ENCODE measurements around the gene STX16.
"Not testable (repeated sequence)": the region's sequence is repeated elsewhere in the genome, so short reads cannot be mapped to it uniquely, and the experiment has no call there.

The STX16 gene

DNA sequence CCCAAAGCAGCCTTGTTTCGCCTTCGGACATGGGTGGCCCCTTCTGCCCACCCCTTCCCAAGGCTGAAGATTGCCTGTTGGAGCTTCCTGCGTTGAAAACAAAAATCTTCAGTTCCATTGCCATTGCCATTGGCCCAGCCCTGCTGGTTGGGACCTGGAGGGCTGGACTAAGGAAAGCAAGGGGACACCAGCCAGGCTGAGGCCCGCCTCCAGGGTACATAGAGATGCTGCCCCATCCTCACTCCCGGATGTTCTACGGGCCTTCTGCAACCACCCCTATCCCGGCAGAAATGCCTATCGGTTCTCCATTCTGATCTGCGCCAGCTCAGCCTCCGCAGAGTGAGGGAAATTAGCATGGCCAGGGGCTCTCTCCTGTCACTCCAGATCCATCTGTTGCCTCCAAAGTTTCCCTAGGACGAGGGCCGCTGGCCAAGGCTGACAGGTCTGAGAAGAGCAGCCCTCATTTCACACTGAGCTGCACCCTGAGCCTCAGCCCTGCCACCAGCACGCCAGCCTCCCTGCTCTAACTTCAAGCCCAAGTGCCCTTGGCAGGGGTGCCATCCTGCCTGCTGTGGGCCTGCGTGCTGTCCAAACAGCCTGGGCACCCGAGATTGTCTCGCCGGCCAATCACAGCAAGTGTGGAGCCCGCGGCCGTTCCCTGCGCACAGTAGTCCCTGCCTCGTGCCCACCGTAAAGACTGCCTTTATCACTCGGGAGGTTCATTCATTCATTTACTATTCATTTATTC lies 13.4 kb upstream of the STX16 start:
- DNase-seq: no peak

- no peak for DNase-seq
These were observed 12.5 kb upstream of the STX16 start for GRCh38 chr20:58638467-58639181.

GRCh38 chr20:58639182-58640146 lies 11.6 kb upstream of the STX16 start:
- no peak for DNase-seq

- DNase-seq: no peak
These were observed 10.6 kb upstream of the STX16 start for GRCh38 chr20:58640446-58640845.

DNA sequence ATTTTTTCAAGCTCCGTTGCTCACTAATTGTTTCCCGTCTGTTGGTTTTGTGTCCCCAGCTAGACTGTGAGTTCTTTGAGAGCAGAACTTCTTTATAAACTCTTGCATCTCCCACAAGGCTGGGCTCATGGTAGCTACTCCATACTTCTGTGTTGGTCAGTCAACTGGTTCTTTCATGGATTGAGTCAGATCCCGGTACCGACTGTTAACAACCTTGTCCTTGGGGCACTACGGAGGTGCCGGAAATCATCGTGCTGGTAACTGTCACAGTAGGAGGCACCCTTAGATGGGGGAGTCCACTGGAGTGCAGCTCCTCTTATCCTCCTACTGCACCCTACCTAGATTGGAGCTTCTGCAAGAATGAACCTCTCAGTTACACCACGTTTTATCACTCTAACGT lies 8.6 kb upstream of the STX16 start:
- DNase-seq: no peak

DNA sequence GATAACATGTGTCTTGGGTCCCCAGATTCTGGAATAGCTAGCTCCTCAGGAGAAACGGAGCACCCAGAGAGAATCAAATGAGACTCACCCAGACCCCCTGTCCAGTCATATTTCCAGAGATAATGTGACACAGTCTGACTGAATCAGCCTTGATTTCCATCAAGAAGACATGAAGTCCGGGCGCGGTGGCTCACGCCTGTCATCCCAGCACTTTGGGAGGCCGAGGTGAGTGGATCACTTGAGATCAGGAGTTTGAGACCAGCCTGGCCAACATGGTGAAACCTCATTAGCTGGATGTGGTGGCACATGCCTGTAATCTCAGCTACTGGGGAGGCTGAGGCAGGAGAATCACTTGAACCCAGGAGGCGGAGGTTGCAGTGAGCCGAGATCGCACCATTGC lies 8.2 kb upstream of the STX16 start:
- not testable (repeated sequence) for DNase-seq

DNA sequence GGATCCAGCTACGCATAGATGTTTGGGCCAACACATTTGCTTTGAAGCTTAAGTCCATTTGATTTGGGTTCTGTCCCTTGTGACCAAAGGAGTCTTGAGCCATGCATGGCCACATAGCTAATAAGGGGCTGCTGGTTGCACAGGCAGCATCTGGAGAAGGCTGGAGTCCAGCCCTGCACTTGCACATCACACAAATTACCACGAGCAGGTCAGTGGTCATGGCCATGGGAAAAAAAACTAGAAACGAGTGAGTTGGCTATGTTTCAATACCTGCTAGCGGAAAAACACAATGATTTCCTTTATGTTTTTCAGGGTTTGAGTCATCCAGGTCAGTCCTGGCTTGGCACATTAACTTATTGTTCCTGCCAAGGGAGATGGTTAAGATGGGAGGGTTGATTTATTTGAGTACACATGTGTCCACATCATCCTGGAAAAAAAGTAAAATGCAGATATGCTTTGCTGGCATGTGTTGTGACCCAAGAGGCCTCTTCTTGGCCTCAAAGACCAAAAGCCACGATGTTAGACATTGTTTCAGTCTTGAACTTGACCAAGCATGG lies 5.6 kb upstream of the STX16 start:
- no peak for DNase-seq

GRCh38 chr20:58646257-58646656 lies 4.8 kb upstream of the STX16 start:
- no peak for DNase-seq

DNA sequence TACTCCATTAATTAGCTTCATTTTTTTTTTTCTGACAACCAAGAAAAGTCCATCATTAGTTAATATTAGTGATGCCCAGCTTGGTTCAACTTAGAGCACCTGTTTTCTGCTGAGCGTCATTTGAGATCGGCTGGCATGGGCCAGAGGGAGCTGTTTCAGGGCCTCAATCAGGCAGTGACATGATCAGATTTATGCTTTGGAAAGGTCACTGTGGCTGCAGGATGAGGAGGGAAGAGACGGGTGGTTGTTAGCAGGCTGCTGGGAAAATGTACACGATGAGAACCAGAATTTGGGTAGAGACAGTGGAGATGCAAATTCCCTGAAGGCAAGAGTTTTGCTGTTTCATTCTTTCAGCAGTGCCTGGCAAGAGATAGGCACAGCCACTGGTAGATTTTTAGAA lies 4.4 kb upstream of the STX16 start:
- DNase-seq: no peak

DNA sequence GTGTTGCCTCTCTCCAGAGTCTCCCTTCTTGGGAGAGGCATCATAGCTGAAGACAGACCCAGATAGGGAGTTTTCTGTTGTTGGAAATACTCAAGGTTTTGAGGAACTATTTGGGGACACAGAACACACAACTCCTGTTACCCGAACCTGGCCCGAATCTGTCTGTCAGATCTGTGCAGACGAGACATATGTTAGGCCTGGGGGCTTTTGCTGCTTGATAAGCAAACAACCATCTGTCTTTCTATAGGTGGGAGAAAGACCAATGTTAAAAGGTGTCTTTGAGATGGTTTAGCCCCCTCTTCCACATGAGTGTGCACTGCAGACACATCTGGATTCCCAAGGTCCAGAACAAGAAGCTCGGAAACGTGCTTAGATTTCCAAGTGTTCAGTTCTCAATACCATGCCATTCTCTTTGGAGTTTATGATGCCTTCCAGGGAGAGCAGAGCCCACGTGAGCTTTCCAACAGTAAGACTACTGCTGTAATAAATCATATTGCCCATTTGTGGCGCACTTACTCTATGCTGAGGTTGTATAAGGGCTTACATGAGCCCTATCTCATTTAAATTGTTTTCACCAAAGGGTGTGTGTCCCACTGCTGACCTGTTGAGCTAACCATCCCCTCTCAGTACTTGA lies 3.8 kb upstream of the STX16 start:
- DNase-seq: no peak

GRCh38 chr20:58647796-58648501 lies 3.1 kb upstream of the STX16 start:
- no peak for DNase-seq

- not testable (repeated sequence) for DNase-seq
These were observed 2.6 kb upstream of the STX16 start for GRCh38 chr20:58648502-58648825.

GRCh38 chr20:58649288-58650180 lies 1.5 kb upstream of the STX16 start:
- DNase-seq: no peak

DNA sequence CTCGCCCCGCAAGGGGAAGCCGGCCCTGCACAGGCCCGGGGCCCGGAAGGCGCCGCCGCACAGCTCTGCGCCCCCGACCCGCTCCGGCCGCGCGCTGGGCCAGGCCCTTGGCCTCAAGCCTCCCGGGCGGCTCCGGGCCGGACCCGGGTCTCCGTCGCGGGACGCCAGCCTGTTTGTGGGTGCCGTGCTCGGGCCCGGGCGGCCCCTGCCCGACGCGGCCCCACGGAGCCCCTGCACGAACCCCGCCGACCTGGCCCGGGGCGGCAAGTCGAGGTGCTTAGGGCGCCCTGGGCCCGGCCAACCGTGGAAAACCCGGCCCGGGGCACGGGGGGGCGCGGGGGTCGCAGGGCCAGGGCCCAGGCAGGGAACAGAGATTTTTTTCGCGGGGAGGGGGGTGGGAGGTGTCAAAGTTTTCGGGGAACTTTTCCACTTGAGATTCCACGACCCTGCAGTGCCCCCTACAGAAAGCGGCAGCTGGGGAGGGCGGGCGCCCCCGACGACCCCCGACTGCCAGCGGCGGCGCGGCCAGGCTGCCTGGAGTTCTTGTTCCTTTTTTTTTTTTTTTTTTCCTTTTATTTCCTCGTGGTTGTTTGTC lies 805 bp upstream of the STX16 start:
- no peak for DNase-seq

- no peak for DNase-seq
These were observed 469 bp downstream of the STX16 start for GRCh38 chr20:58651559-58651945.

- no peak for DNase-seq
These were observed 993 bp downstream of the STX16 start for GRCh38 chr20:58651946-58652605.

DNA sequence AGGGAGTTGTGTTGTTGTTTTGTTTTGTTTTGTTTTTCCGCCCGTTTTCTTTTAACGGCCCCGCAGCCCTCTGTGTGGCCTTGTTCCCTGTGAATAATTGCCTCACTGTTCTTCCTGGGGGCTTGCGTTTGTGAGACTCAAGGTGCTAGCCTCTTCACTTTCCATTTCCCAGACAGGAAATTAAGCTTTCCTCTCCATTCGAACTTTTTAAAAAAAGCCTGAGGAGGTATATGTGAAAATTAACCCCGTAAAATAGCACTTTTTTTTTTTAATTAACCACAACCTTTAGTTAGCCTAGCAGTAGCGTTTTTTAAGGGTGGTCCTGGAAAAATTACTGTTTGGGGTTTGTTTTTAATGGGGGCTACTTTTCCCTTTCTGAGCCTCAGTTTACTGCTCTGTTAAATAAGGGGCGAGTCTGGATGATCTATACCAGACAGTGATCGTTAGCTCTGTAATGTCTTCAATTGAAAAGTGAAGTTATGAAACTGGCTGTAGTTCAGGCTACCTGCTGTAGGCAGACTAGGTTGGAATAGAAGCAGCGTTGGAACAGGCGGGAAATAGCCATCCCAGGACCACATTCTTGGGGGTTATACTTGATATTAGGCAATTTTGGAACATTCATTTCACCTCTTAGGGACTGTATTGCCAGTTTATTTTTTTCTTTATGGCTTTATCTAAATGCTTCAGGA lies 1.7 kb downstream of the STX16 start:
- DNase-seq: no peak

- DNase-seq: no peak
These were observed 3.3 kb downstream of the STX16 start for GRCh38 chr20:58654337-58654736.

DNA sequence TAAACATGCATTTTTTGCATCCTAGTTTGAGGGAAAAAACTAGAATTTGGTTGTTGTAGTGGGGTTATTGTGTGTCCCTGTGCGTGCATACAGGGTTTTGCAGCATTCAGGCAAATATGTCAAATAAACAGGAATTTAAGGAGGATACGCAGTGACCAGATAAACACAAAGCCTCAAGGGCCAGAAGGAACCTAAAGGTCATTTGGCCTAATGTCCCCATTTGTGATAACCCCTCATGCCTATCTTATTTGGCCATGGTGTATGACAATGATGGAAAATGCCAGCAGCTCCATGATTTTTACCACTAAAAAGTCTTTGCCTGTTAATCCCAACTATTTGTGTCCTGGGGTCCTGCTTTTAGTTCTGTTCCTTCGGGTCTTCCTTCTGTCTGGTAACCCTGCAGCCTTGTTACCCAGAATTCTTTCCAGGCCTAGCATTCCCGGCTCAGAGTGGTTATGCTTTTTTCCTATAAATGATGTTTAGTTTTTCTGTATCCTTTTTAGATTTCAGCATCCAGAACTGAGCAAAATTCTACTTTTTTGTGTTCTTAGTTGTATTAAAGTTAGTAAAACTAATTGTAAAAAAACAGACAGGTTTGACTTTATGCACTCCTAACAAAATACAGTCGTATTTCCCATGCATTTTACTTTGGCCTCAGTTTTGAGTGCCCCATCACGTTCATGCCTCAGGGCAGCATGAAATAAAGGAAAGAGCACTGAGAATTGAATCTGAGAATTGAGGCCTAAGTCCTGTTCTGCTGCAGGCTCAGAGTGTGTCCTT lies 4.4 kb downstream of the STX16 start:
- no peak for DNase-seq
